RWPE2 (cell line): ENCODE data around the gene FHIT.

ENCODE experiments used
- ATAC-seq: fragments of 200-7000 bp; cut with Tn5 transposase; 3 replicates; pipeline ENCODE4 v1.9.1; 2021; ENCODE audit warnings: low read depth
- DNase-seq: peaks from one replicate; pipeline ENCODE4 v3.0.0-alpha.2; 2020; ENCODE audit warnings: low spot score
- H3K27ac ChIP-seq: fragments of 450-650 bp; 2 replicates; pipeline ENCODE4 v1.5.1; 2017; ENCODE audit warnings: mild to moderate bottlenecking; ENCODE audit not compliant: poor library complexity, severe bottlenecking
- H3K27me3 ChIP-seq: fragments of 250-450 bp; sonication (Bioruptor Pico); 2 replicates; pipeline ENCODE4 v1.5.1; 2021; ENCODE audit warnings: mild to moderate bottlenecking, moderate library complexity; ENCODE audit not compliant: insufficient read depth, poor library complexity, severe bottlenecking
- H3K36me3 ChIP-seq: fragments of 250-450 bp; sonication (Bioruptor Pico); 2 replicates; pipeline ENCODE4 v1.5.1; 2020; ENCODE audit warnings: low read depth, mild to moderate bottlenecking, moderate library complexity
- H3K4me1 ChIP-seq: fragments of 250-450 bp; sonication (Bioruptor Pico); 2 replicates; pipeline ENCODE4 v1.5.1; 2021; ENCODE audit warnings: mild to moderate bottlenecking, moderate library complexity; ENCODE audit not compliant: insufficient read depth, poor library complexity, severe bottlenecking
- H3K4me3 ChIP-seq: fragments of 250-450 bp; sonication (Bioruptor Pico); 2 replicates; pipeline ENCODE4 v1.5.1; 2021; ENCODE audit warnings: mild to moderate bottlenecking, moderate library complexity; ENCODE audit not compliant: severe bottlenecking
- H3K9me3 ChIP-seq: fragments of 250-450 bp; sonication (Bioruptor Pico); 2 replicates; pipeline ENCODE4 v1.5.1; 2021; ENCODE audit warnings: mild to moderate bottlenecking, moderate library complexity; ENCODE audit not compliant: severe bottlenecking
- CTCF ChIP-seq: fragments of 450-650 bp; IDR thresholded peaks from one replicate; pipeline ENCODE4 v1.5.1; 2017; ENCODE audit warnings: mild to moderate bottlenecking, moderate library complexity; ENCODE audit not compliant: poor library complexity, severe bottlenecking

Gene FHIT

GRCh38 chr3:59873576-59874230 is 1377.5 kb downstream of the FHIT start:
- no peaks in the 10 kb centered on the region for H3K9me3 ChIP-seq
- no peak for TF ChIP-seq CTCF
- ATAC-seq (no peak), DNase-seq (no peak)
- H3K36me3 ChIP-seq: no peaks in the 10 kb centered on the region
- no peak overlapping the region for H3K27ac ChIP-seq
- H3K4me3 ChIP-seq: no peak overlapping the region
- H3K4me1 ChIP-seq: peaks cover 3% of the 10 kb centered on the region
- H3K27me3 ChIP-seq: no peaks in the 10 kb centered on the region

- Histone ChIP-seq H3K9me3 (no peaks in the 10 kb centered on the region), H3K27me3 (no peaks in the 10 kb centered on the region), H3K27ac (no peak overlapping the region), H3K36me3 (no peaks in the 10 kb centered on the region), H3K4me3 (no peak overlapping the region), H3K4me1 (no peaks in the 10 kb centered on the region)
- DNase-seq (no peak), ATAC-seq (no peak)
- no peak for TF ChIP-seq CTCF
These were observed 1379.1 kb downstream of the FHIT start for GRCh38 chr3:59872128-59872527.

- H3K36me3 ChIP-seq: no peaks in the 10 kb centered on the region
- peaks cover 6% of the 10 kb centered on the region for H3K4me1 ChIP-seq
- no peak overlapping the region for H3K27ac ChIP-seq
- no peak overlapping the region for H3K4me3 ChIP-seq
- no peaks in the 10 kb centered on the region for H3K9me3 ChIP-seq
- TF ChIP-seq CTCF: no peak
- no peaks in the 10 kb centered on the region for H3K27me3 ChIP-seq
- ATAC-seq: no peak
- no peak for DNase-seq
These were observed 1383.9 kb downstream of the FHIT start for GRCh38 chr3:59867185-59868002.

- Histone ChIP-seq H3K36me3 (no peaks in the 10 kb centered on the region), H3K27ac (no peak overlapping the region), H3K4me1 (peaks cover 7% of the 10 kb centered on the region), H3K9me3 (no peaks in the 10 kb centered on the region), H3K4me3 (no peak overlapping the region), H3K27me3 (no peaks in the 10 kb centered on the region)
- ATAC-seq (no peak), DNase-seq (no peak)
- no peak for TF ChIP-seq CTCF
These were observed 1385.2 kb downstream of the FHIT start for GRCh38 chr3:59866076-59866475.

DNA sequence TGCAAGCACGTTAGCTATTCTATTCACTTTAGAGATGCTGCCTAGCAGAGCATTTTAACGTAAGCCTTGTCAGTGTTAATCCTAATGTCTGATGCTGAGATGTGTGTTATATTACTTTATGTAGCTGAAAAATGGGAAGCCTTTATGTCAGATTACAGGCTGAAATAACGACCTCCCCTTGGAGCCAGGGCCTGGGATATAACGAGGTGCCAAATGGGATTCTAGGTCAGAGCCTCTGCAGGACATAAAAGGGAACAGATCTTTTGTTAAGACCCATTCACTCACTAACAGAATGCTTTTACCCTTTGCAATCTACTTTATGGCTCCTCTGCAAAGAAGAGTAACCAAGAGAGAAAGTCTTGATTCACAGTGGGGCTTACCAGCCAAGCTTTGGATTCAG is 1385.9 kb downstream of the FHIT start:
- no peak for DNase-seq
- Histone ChIP-seq H3K27me3 (no peaks in the 10 kb centered on the region), H3K27ac (no peak overlapping the region), H3K4me3 (no peak overlapping the region), H3K36me3 (no peaks in the 10 kb centered on the region), H3K9me3 (no peaks in the 10 kb centered on the region), H3K4me1 (peaks cover 7% of the 10 kb centered on the region)
- TF ChIP-seq CTCF: no peak
- ATAC-seq: no peak
